ENCODE data around the gene GADD45B.

Gene GADD45B, protein sequence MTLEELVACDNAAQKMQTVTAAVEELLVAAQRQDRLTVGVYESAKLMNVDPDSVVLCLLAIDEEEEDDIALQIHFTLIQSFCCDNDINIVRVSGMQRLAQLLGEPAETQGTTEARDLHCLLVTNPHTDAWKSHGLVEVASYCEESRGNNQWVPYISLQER

DNA sequence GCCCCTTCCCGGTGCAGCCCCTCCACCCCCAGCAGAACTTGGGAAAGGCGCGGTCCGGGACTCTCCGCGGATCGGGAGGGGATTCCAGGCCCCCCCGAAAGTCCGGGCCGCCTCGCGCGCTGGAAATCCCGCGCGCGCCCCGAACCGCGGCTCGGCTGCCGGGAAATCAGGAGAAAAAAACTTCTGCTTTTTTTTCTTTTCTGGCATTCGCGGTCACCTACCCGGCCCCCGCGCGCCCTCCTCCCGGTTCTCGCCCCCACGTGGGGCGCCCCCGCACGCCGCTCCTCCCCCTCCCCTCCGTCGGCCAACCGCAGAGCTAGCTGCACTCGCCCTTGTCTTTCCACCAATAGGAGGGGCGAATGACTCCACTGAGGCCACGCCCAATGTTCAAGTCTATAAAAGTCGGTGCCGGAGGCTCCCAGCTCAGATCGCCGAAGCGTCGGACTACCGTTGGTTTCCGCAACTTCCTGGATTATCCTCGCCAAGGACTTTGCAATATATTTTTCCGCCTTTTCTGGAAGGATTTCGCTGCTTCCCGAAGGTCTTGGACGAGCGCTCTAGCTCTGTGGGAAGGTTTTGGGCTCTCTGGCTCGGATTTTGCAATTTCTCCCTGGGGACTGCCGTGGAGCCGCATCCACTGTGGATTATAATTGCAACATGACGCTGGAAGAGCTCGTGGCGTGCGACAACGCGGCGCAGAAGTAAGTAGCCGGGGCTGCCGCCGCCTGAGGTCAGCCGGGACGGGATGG, at the start of gene GADD45B:
Gene GADD45B, plus strand, starts transcription at position 426 of the 749 bp plus-strand sequence. Its CDS starts 232 bp downstream, at position 658.
- peak; percentile 98 for DNase-seq (ENCODE audit: extremely low spot score)
- TF ChIP-seq, protein P1, sequence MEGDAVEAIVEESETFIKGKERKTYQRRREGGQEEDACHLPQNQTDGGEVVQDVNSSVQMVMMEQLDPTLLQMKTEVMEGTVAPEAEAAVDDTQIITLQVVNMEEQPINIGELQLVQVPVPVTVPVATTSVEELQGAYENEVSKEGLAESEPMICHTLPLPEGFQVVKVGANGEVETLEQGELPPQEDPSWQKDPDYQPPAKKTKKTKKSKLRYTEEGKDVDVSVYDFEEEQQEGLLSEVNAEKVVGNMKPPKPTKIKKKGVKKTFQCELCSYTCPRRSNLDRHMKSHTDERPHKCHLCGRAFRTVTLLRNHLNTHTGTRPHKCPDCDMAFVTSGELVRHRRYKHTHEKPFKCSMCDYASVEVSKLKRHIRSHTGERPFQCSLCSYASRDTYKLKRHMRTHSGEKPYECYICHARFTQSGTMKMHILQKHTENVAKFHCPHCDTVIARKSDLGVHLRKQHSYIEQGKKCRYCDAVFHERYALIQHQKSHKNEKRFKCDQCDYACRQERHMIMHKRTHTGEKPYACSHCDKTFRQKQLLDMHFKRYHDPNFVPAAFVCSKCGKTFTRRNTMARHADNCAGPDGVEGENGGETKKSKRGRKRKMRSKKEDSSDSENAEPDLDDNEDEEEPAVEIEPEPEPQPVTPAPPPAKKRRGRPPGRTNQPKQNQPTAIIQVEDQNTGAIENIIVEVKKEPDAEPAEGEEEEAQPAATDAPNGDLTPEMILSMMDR (IDR thresholded peaks at IDR 0.05; ENCODE audit: control extremely low read depth, extremely low read depth, low read depth, missing control alignments): no peak
- POLR2A ChIA-PET: interaction anchor here (0.6 to 4.7 kb wide), 90 partner anchors 8 to 1867 kb away, joined by 3 to 275 read pairs (median 5); partner anchors contain the start of genes AP3D1, CIRBP, DOT1L and LMNB2
- CTCF ChIA-PET: interaction anchor here (0.6 to 6.7 kb wide), 11 partner anchors 11 to 173 kb away, joined by 3 to 126 read pairs (median 4); no protein-coding TSS in a partner anchor

DNA sequence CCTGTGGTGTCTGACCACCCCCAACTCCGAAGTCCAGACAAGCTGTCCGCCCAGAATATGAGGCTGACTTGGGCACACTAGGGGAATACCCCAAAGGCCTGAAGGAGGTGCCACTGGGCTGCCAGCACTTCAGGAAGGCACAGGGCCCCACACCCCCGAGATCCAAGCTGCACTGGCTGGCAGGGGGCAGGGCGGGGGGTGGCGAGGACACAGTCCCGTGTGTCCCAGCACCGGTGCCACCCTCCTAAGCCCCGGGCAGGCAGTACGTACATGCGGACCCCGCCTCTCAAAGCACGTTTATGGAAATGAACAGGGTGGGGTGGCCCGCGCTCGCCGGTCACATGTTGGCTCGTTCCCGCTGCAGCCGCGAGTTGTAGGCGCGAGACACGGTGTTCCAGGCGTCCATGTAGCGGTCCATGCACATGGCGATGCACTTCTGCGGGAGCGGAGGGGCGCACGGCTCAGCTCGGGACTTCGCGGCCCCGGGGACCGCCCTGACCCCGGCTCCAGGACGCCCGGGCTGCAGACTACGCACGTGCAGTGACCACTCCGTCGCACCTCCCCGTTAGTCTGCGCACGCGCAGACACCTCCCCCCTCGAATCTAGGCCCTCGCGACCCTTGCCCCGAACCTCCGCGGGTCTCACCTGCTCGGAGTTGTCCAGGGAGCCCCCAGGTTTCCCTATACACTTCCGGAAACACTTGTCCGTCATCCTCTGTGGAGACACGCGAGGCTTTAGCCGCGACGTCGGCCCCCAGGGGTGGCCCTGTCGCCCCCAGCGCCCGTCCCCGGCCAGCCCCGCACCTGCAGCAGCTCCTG, 49.1 kb upstream of the GADD45B start:
- peak; percentile 81 for DNase-seq (ENCODE audit: extremely low spot score)
- ChIA-PET POLR2A (interaction anchor here (0.6 to 1.2 kb wide), 6 partner anchors 15 to 263 kb away, joined by 3 to 12 read pairs (median 4); partner anchors contain the start of genes DOT1L, GADD45B and LMNB2), CTCF (interaction anchor here (1.1 to 1.8 kb wide), 5 partner anchors 11 to 210 kb away, joined by 3 to 6 read pairs (median 4); no protein-coding TSS in a partner anchor)
- TF ChIP-seq, protein P1 (IDR thresholded peaks at IDR 0.05; ENCODE audit: control extremely low read depth, extremely low read depth, low read depth, missing control alignments): no peak

DNA sequence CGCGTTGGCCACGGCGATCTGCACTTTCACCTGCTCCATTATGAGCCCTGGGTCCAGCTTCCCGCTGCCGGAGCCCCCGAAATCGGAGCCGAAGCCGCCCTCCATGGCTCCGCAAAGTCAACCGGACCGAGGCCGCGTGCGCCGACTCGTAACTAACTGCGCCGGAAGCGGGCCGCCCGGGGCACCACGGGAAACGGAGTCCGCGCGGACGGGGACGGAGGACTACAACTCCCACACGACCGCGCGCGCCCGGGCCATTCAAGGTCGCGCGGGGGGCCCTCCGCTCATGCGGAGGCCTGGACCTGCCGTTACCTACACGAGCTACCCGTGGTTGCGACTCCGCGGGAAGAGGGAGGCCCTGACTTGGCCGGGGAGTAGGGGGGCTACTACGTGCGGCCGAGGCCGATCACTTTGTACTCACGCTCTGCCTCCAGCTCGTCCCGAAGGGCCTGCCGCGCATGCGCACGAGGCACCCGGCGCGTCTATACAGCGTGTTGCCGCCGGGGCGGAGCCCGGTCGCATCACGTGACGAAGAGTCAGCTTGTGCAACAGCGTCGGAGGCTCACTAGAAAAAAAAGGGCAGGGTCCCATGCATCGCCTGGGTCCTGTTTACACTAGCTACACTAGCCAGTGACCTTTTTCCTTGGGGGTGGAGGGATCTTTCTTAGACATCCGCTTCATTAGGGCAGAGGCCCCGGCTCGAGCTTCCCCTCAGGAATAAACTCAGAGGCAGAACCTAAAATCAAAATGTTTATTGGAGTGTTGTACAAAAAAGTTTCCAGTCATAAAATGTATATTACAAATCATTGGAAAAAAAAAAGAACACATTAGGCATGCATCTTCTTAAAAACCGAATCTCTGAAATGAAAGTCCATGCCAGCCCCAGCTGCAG, 48.3 kb upstream of the GADD45B start, which contains the start of gene TIMM13:
Gene TIMM13, minus strand, starts transcription at position 158 of the 892 bp plus-strand sequence. Its CDS starts 53 bp downstream, at position 105.
- TF ChIP-seq, protein P1 (IDR thresholded peaks at IDR 0.05; ENCODE audit: control extremely low read depth, extremely low read depth, low read depth, missing control alignments): no peak
- POLR2A ChIA-PET: interaction anchor here (0.5 to 1.2 kb wide), 7 partner anchors 14 to 515 kb away, joined by 3 to 12 read pairs (median 4); partner anchors contain the start of genes DOT1L, GADD45B and LMNB2
- CTCF ChIA-PET: interaction anchor here (0.8 to 1.8 kb wide), 6 partner anchors 10 to 322 kb away, joined by 3 to 6 read pairs (median 4); partner anchors contain the start of gene LMNB2
- DNase-seq (ENCODE audit: extremely low spot score): peak; percentile 97

DNA sequence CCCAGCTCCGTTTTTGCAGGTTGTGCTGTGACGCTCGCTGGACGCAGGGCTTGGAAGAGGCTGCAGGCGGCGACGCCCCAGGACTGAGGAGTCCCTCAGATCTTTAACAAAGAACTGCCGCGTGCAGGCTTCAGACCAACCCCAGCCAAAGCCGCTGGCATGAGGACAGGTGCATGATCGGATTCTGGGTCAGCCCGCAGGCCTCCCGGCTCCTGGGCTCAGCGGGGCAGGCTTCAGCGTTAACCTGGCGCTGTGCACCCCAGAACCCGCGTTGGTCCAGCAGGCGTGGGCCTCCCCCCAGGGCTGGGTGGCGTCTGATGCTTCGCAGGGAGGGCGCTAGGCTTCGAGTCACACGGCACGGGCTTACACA, 47.6 kb upstream of the GADD45B start:
- CTCF ChIA-PET: interaction anchor here (0.8 to 1.8 kb wide), 6 partner anchors 10 to 321 kb away, joined by 3 to 6 read pairs (median 4); partner anchors contain the start of gene LMNB2
- TF ChIP-seq, protein P1 (IDR thresholded peaks at IDR 0.05; ENCODE audit: control extremely low read depth, extremely low read depth, low read depth, missing control alignments): no peak
- no peak for DNase-seq (ENCODE audit: extremely low spot score)
- POLR2A ChIA-PET: interaction anchor here (1.1 to 1.3 kb wide), 5 partner anchors 13 to 50 kb away, joined by 3 to 12 read pairs (median 4); partner anchors contain the start of genes GADD45B and LMNB2

DNA sequence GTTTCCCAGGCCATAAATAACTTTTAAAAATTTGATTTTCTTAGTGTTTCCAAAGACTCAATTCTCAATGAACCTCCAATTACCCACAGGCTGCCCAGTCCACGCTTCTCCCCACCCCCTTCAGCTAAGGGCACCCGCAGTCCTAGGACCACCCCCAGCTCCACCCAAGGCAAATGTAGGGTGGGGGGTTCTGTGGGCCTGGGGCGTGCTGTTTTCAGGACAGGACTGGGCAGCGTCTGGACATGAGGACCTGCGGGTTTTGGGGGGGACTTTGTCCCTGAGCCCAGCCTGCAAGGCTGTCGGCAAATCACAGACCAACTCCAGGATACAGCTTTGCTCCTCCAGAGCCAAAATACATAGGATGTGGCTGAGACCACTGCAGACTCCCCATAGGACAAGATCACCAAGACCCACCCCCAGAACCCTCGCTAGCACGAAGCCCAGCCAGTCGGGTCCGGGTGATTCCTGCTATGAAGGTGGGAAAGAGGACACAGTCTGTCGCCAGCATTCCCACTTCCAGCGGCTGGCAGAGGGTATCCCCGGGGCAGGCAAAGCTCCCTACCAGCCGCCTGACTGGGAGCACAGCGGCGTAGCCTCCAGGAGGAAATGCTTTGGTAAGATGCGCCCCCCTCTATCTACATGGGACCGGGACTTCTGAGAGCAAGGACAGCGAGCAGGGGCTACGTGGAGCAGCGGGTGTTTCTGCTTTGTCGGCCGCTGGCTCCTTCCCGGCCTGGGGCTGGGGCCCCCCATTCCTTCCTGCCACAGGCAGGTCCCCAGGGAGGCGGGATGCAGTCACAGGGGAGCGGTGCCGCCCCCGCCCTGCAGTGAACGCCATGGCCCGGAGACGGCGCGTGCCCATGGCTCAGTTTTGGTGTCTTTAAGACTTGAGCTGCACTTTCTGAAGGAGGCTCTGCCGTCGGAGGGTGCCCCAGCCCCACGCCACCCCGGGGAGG, 46.9 kb upstream of the GADD45B start:
- ChIA-PET POLR2A (interaction anchor here (1.3 kb wide), 1 partner anchor 48 kb away, joined by 3 read pairs; no protein-coding TSS in a partner anchor), CTCF (interaction anchor here (1.0 to 1.8 kb wide), 4 partner anchors 13 to 320 kb away, joined by 3 to 6 read pairs (median 3); no protein-coding TSS in a partner anchor)
- no peak for DNase-seq (ENCODE audit: extremely low spot score)
- TF ChIP-seq, protein P1 (IDR thresholded peaks at IDR 0.05; ENCODE audit: control extremely low read depth, extremely low read depth, low read depth, missing control alignments): no peak
